ENCODE results near the gene MOB3C. TPM values are rescaled to one million over a fixed set of nuclear protein-coding genes. Genes with fewer than 3 reads are reported as not detected.

MOB3C gene
- total RNA-seq, 3 donors from 2014 or later = 10.5 to 14.5 (median 14.1) TPM

DNA sequence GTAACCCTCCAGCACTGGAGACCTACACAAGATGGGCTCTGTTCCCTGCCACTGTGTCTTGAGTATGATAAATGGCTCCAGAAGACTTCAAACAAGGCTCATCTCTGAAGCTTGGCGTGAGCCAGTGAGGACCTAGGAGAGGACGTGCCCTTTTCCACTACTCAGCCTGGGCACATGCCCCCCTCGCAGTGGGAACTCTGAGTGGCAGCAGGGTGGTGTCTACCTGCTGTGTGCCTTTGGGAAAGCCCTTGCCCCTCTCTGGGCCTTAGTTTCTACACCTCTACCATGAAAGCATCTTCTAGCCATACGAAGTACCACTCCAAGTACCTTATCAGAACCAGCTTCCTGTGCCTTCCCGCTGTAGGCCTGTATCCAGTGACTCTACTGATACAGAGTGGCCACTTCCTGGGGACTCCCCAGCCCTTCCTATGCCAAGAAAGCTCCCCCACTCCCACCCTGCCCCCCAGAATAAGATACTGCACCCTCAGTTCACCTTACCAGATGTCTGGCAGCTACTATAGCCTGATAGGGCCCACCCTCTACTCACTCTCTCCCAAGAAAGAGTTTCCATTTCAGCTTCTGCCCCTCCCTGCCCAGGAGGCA, 3.1 kb upstream of the MOB3C start:
- H3K36me3 ChIP-seq = no peaks in the 10 kb centered on the region
- H3K27me3 ChIP-seq = no peaks in the 10 kb centered on the region
- H3K27ac ChIP-seq = no peak overlapping the region
- H3K4me3 ChIP-seq = no peak overlapping the region
- no peak for TF ChIP-seq POLR2A (IDR thresholded peaks at IDR 0.05)
- TF ChIP-seq, protein P1, sequence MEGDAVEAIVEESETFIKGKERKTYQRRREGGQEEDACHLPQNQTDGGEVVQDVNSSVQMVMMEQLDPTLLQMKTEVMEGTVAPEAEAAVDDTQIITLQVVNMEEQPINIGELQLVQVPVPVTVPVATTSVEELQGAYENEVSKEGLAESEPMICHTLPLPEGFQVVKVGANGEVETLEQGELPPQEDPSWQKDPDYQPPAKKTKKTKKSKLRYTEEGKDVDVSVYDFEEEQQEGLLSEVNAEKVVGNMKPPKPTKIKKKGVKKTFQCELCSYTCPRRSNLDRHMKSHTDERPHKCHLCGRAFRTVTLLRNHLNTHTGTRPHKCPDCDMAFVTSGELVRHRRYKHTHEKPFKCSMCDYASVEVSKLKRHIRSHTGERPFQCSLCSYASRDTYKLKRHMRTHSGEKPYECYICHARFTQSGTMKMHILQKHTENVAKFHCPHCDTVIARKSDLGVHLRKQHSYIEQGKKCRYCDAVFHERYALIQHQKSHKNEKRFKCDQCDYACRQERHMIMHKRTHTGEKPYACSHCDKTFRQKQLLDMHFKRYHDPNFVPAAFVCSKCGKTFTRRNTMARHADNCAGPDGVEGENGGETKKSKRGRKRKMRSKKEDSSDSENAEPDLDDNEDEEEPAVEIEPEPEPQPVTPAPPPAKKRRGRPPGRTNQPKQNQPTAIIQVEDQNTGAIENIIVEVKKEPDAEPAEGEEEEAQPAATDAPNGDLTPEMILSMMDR (IDR thresholded peaks at IDR 0.05) = no peak
- no peak for TF ChIP-seq POLR2AphosphoS5 (IDR thresholded peaks at IDR 0.05)
- no peak for DNase-seq (ENCODE audit: low spot score in 2 of 2)
- H3K9me3 ChIP-seq = no peaks in the 10 kb centered on the region
- intact Hi-C loops (cut with DNase I; ENCODE audit: low total_unique reads) = no loop called here
- H3K4me1 ChIP-seq = peaks cover 0 to 12% of the 10 kb centered on the region in 2 donors

DNA sequence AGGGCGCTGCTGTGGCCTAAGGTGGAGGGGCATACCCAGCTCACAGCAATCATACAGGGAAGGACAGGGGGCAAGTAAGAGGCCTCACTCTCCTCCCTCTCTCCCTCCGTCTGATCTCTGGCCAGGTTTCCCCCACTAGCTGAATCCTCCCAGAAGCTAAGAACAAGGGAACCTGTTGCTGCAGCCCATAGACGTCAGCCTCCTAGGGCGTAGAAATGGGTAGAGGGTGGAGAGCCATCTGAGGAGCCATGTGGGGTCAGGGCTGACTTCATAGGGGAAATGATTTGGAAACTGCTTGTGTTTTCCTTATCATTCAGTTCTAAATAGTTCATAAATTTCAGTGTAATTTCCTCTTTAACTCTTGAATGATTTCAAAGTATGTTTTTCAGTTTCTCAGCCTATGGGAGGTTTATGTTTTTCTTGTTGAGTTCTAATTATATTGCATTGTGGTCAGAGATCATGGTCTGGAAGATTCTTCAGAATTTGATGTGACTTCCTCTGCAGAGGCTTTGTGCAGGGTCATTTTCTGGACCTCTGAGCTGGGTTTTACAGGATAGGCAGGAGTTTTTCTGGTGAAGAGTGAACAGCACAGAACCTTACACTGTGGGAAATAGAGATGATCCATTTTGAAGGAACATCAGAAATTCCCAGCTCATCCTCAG, 2.3 kb upstream of the MOB3C start:
- Histone ChIP-seq H3K4me3 (no peak overlapping the region), H3K36me3 (no peaks in the 10 kb centered on the region), H3K27me3 (no peaks in the 10 kb centered on the region), H3K4me1 (peaks cover 0 to 19% of the 10 kb centered on the region in 2 donors), H3K27ac (no peak overlapping the region), H3K9me3 (no peaks in the 10 kb centered on the region)
- TF ChIP-seq POLR2A (IDR thresholded peaks at IDR 0.05) (no peak), POLR2AphosphoS5 (IDR thresholded peaks at IDR 0.05) (no peak)
- TF ChIP-seq, protein P1 (IDR thresholded peaks at IDR 0.05) = no peak
- intact Hi-C loops (cut with DNase I; ENCODE audit: low total_unique reads) = no loop called here
- no peak for DNase-seq (ENCODE audit: low spot score in 2 of 2)

DNA sequence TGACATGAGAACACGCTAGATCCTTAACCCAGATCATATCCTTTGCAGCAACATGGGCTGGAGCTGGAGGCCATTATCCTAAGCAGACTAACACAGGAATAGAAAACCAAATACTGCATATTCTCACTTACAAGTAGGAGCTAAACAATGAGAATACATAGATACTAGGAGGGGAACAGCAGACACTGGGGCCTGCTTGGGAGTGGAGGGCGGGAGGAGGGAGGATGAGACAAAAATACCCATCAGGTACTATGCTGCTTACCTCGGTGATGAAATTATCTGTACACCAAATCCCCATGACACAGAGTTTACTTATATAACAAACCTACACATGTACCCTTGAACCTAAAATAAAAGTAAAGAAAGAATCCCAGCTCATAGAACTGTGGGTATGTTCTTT, 1.2 kb upstream of the MOB3C start:
- H3K27ac ChIP-seq = peak overlapping the region in 1 of 2 donors; percentile 91

DNA sequence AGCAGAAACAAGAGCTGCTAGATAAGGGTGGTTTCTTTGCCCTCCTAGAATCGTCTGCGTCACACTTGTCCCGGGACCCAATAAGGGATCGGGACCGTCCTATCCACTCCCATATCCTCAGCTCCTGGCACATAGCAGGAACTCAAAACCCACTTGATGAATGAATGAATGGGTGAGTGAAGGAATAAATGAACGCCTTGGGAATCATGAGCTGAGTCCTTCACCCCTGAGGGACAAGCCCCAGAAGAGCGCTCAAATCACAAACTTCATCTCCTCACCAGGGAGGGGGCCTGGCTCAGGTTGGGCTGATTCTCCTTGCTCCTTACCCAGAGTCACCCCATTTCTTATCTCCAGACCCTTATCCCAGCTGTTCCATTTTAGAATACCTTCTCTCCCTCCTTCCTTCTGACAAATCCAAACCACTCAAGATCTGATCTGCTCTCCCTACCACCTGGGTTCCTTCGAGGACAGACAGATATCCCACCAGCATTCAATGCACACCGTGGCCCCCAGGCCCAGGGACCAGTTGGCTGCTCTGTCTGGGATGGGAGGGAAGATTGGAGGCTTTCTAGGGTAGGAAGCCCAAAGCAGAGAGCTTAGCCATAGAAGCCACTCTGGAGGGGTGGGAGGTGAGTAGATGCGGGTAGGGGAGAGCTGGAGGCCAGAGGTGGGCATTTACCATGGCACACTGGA, 643 bp upstream of the MOB3C start:
- intact Hi-C loops (cut with DNase I; ENCODE audit: low total_unique reads) = no loop called here
- DNase-seq (ENCODE audit: low spot score in 2 of 2) = no peak

More for the DNA sequence above, 1.2 kb upstream of the MOB3C start:
- H3K27me3 ChIP-seq = no peaks in the 10 kb centered on the region
- H3K4me3 ChIP-seq = no peak overlapping the region
- H3K9me3 ChIP-seq = no peaks in the 10 kb centered on the region
- intact Hi-C loops (cut with DNase I; ENCODE audit: low total_unique reads) = no loop called here
- no peak for DNase-seq (ENCODE audit: low spot score in 2 of 2)
- H3K36me3 ChIP-seq = no peaks in the 10 kb centered on the region
- peaks cover 0 to 20% of the 10 kb centered on the region in 2 donors for H3K4me1 ChIP-seq
- TF ChIP-seq, protein P1 (IDR thresholded peaks at IDR 0.05) = no peak
- TF ChIP-seq POLR2A (IDR thresholded peaks at IDR 0.05) (no peak), POLR2AphosphoS5 (IDR thresholded peaks at IDR 0.05) (no peak)

More for the DNA sequence above, 643 bp upstream of the MOB3C start:
- peak overlapping the region; percentile 65 to 91 (median 80) for H3K4me3 ChIP-seq
- no peaks in the 10 kb centered on the region for H3K9me3 ChIP-seq
- peak overlapping the region; percentile 91 to 93 for H3K27ac ChIP-seq
- H3K27me3 ChIP-seq = no peaks in the 10 kb centered on the region
- H3K4me1 ChIP-seq = peaks cover 0 to 20% of the 10 kb centered on the region in 2 donors
- no peaks in the 10 kb centered on the region for H3K36me3 ChIP-seq
- TF ChIP-seq, protein P1 (IDR thresholded peaks at IDR 0.05) = no peak
- TF ChIP-seq POLR2AphosphoS5 (IDR thresholded peaks at IDR 0.05) (no peak), POLR2A (IDR thresholded peaks at IDR 0.05) (no peak)

Measured in breast epithelium (tissue), 4 donors.